ENCODE data around the gene FCRL5.

Gene FCRL5

GRCh38 chr1:157512036-157512969 is 40.0 kb downstream of the FCRL5 start:
- FAIRE-seq (peak; percentile 79), DNase-seq (ENCODE audit: insufficient read length, low spot score) (no peak)
- TF ChIP-seq PAX5 (IDR thresholded peaks at IDR 0.05; ENCODE audit: insufficient read depth, low read length, severe bottlenecking) (no peak), SPI1 (IDR thresholded peaks at IDR 0.05; ENCODE audit: low read depth, low read length) (peak; percentile 100), POU2F2 (IDR thresholded peaks at IDR 0.05; ENCODE audit: low read depth, low read length) (no peak), POLR2AphosphoS5 (IDR thresholded peaks at IDR 0.05; ENCODE audit: low read depth, low read length) (no peak), POLR2A (IDR thresholded peaks at IDR 0.05; ENCODE audit: low read depth, low read length) (no peak), TAF1 (IDR thresholded peaks at IDR 0.05; ENCODE audit: low read depth, low read length) (no peak)

GRCh38 chr1:157509546-157510232 is 42.6 kb downstream of the FCRL5 start:
- no peak for DNase-seq (ENCODE audit: insufficient read length, low spot score)
- TF ChIP-seq POU2F2 (IDR thresholded peaks at IDR 0.05; ENCODE audit: low read depth, low read length) (no peak), POLR2A (IDR thresholded peaks at IDR 0.05; ENCODE audit: low read depth, low read length) (no peak), POLR2AphosphoS5 (IDR thresholded peaks at IDR 0.05; ENCODE audit: low read depth, low read length) (no peak), TAF1 (IDR thresholded peaks at IDR 0.05; ENCODE audit: low read depth, low read length) (no peak), SPI1 (IDR thresholded peaks at IDR 0.05; ENCODE audit: low read depth, low read length) (no peak), PAX5 (IDR thresholded peaks at IDR 0.05; ENCODE audit: insufficient read depth, low read length, severe bottlenecking) (no peak)
- FAIRE-seq, result no peak

- no peak for TF ChIP-seq SPI1 (IDR thresholded peaks at IDR 0.05; ENCODE audit: low read depth, low read length)
- 0 out of 2 replicates have a peak, but pooled peaks have one; percentile 28 for TF ChIP-seq POU2F2 (IDR thresholded peaks at IDR 0.05; ENCODE audit: low read depth, low read length)
- no peak for DNase-seq (ENCODE audit: insufficient read length, low spot score)
- FAIRE-seq, result peak; percentile 87
Observed at GRCh38 chr1:157505481-157506272, 46.6 kb downstream of the FCRL5 start.

- no peak for FAIRE-seq
- DNase-seq (ENCODE audit: insufficient read length, low spot score), result no peak
- TF ChIP-seq TAF1 (IDR thresholded peaks at IDR 0.05; ENCODE audit: low read depth, low read length), result no peak
- TF ChIP-seq POU2F2 (IDR thresholded peaks at IDR 0.05; ENCODE audit: low read depth, low read length), result no peak
- no peak for TF ChIP-seq POLR2A (IDR thresholded peaks at IDR 0.05; ENCODE audit: low read depth, low read length)
- no peak for TF ChIP-seq PAX5 (IDR thresholded peaks at IDR 0.05; ENCODE audit: insufficient read depth, low read length, severe bottlenecking)
- no peak for TF ChIP-seq SPI1 (IDR thresholded peaks at IDR 0.05; ENCODE audit: low read depth, low read length)
- no peak for TF ChIP-seq POLR2AphosphoS5 (IDR thresholded peaks at IDR 0.05; ENCODE audit: low read depth, low read length)
Observed at GRCh38 chr1:157504646-157505045, 47.7 kb downstream of the FCRL5 start.

GRCh38 chr1:157499521-157499920 is 52.8 kb downstream of the FCRL5 start:
- TF ChIP-seq POLR2A (IDR thresholded peaks at IDR 0.05; ENCODE audit: low read depth, low read length) (no peak), SPI1 (IDR thresholded peaks at IDR 0.05; ENCODE audit: low read depth, low read length) (no peak), POU2F2 (IDR thresholded peaks at IDR 0.05; ENCODE audit: low read depth, low read length) (no peak), POLR2AphosphoS5 (IDR thresholded peaks at IDR 0.05; ENCODE audit: low read depth, low read length) (no peak), PAX5 (IDR thresholded peaks at IDR 0.05; ENCODE audit: insufficient read depth, low read length, severe bottlenecking) (no peak)
- no peak for FAIRE-seq
- DNase-seq (ENCODE audit: insufficient read length, low spot score), result no peak

GRCh38 chr1:157498736-157499090 is 53.6 kb downstream of the FCRL5 start:
- DNase-seq (ENCODE audit: insufficient read length, low spot score) (no peak), FAIRE-seq (no peak)
- no peak for TF ChIP-seq POU2F2 (IDR thresholded peaks at IDR 0.05; ENCODE audit: low read depth, low read length)
- no peak for TF ChIP-seq TAF1 (IDR thresholded peaks at IDR 0.05; ENCODE audit: low read depth, low read length)
- no peak for TF ChIP-seq POLR2A (IDR thresholded peaks at IDR 0.05; ENCODE audit: low read depth, low read length)
- TF ChIP-seq PAX5 (IDR thresholded peaks at IDR 0.05; ENCODE audit: insufficient read depth, low read length, severe bottlenecking), result no peak
- no peak for TF ChIP-seq POLR2AphosphoS5 (IDR thresholded peaks at IDR 0.05; ENCODE audit: low read depth, low read length)
- no peak for TF ChIP-seq SPI1 (IDR thresholded peaks at IDR 0.05; ENCODE audit: low read depth, low read length)

GRCh38 chr1:157497987-157498735 is 54.2 kb downstream of the FCRL5 start:
- TF ChIP-seq POLR2A (IDR thresholded peaks at IDR 0.05; ENCODE audit: low read depth, low read length), result no peak
- FAIRE-seq (no peak), DNase-seq (ENCODE audit: insufficient read length, low spot score) (no peak)

GRCh38 chr1:157497284-157497683 is 55.0 kb downstream of the FCRL5 start:
- TF ChIP-seq POU2F2 (IDR thresholded peaks at IDR 0.05; ENCODE audit: low read depth, low read length), result no peak
- TF ChIP-seq PAX5 (IDR thresholded peaks at IDR 0.05; ENCODE audit: insufficient read depth, low read length, severe bottlenecking), result no peak
- TF ChIP-seq SPI1 (IDR thresholded peaks at IDR 0.05; ENCODE audit: low read depth, low read length), result no peak
- no peak for TF ChIP-seq POLR2A (IDR thresholded peaks at IDR 0.05; ENCODE audit: low read depth, low read length)
- TF ChIP-seq TAF1 (IDR thresholded peaks at IDR 0.05; ENCODE audit: low read depth, low read length), result no peak
- TF ChIP-seq POLR2AphosphoS5 (IDR thresholded peaks at IDR 0.05; ENCODE audit: low read depth, low read length), result no peak
- FAIRE-seq, result no peak
- no peak for DNase-seq (ENCODE audit: insufficient read length, low spot score)

- no peak for TF ChIP-seq POLR2AphosphoS5 (IDR thresholded peaks at IDR 0.05; ENCODE audit: low read depth, low read length)
- no peak for TF ChIP-seq SPI1 (IDR thresholded peaks at IDR 0.05; ENCODE audit: low read depth, low read length)
- no peak for TF ChIP-seq TAF1 (IDR thresholded peaks at IDR 0.05; ENCODE audit: low read depth, low read length)
- no peak for TF ChIP-seq POU2F2 (IDR thresholded peaks at IDR 0.05; ENCODE audit: low read depth, low read length)
- TF ChIP-seq POLR2A (IDR thresholded peaks at IDR 0.05; ENCODE audit: low read depth, low read length), result no peak
- no peak for TF ChIP-seq PAX5 (IDR thresholded peaks at IDR 0.05; ENCODE audit: insufficient read depth, low read length, severe bottlenecking)
- DNase-seq (ENCODE audit: insufficient read length, low spot score) (no peak), FAIRE-seq (peak; percentile 98)
Observed at GRCh38 chr1:157496121-157496526, 56.2 kb downstream of the FCRL5 start.

All from GM12891 (cell line).